Measurements from ENCODE around the gene ZGPAT.
A peak's percentile ranks its signal among the peaks of the same experiment; 100 is the strongest.
"Not testable (repeated sequence)": the region's sequence is repeated elsewhere in the genome, so short reads cannot be mapped to it uniquely, and the experiment has no call there.

ZGPAT gene, protein sequence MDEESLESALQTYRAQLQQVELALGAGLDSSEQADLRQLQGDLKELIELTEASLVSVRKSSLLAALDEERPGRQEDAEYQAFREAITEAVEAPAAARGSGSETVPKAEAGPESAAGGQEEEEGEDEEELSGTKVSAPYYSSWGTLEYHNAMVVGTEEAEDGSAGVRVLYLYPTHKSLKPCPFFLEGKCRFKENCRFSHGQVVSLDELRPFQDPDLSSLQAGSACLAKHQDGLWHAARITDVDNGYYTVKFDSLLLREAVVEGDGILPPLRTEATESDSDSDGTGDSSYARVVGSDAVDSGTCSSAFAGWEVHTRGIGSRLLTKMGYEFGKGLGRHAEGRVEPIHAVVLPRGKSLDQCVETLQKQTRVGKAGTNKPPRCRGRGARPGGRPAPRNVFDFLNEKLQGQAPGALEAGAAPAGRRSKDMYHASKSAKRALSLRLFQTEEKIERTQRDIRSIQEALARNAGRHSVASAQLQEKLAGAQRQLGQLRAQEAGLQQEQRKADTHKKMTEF

DNA sequence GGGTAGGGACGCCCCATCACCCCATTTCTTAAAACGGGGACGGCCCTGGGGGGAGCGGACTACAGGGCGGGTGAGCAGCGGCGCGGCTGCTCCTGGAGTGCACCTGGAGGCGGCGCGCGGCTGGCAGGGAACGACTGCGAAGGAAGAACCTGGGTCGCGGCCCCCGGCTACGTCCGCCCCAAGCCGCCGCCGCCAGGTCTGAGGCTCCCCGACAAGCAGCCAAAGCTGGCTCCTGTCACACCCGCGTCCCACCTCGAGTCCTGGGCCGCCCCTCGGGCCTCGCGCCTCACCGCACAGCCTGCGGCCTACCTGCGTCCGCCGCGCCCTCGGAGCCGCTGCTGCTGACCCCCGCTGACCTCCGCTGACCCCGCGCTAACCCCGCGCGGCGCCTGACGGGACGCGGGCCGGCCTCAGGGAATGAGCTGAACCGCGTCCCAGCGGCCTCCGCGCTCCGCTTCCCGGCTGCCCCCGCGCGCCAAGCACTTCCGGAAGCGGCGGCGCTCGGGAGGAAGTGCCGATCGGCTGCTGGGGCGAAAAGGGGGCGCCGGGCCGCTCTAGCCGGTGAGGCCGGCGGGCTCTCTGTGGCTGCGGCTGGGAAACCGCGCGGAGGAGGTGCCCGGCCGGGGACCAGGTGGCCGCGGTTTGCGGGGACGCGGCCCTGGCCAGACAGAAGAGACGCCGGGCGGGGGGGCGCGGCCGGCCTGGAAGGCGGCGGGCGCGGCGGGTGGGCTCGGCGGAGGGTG is at the start of gene ZGPAT, which contains the start of gene ARFRP1:
Gene ZGPAT, plus strand, starts transcription at position 482 of the 743 bp plus-strand sequence. CDS start 542 bp downstream, outside the sequence.
Gene ARFRP1, minus strand, starts transcription at position 419 of the 743 bp plus-strand sequence. CDS start 885 bp downstream, outside the sequence.
- DNase-seq: peak; percentile 47

DNA sequence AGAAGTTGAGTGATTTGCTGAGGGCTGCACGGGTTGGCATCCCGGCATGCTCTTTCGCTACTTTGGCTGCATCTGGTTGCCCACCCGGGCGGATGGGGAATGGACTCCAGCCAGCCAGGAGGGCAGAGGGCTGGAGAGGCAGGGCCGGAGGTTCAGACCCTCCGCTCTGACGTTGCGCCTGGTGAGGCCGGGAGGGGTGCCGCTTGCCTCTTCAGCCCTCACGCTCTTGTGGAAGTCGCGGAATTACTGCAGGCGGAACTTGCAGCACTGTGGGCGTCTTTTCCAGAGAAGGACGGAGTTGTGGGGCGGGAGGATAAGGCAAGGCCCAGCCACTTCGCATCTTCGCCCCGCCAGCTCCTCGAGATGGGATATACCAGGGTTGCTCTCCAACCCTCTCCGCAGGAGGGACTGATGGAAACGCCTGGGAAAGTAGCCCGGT is 49.1 kb upstream of the ZGPAT start:
- DNase-seq: no peak

DNA sequence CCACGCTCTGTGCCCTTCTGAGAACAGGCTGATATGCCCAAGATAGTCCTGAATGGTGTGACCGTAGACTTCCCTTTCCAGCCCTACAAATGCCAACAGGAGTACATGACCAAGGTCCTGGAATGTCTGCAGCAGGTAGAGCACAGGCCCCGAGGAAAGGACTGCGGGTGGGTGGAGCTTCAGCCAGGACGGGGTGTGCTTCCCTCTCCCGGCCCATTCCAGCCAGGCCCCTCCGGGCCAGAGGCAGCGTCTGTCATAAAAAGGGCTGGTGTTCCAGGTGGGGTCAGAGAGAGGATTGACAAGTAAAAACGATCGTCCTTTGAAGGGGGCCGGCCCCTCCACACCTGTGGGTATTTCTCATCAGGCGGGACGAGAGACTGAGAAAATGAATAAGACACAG is 48.5 kb upstream of the ZGPAT start:
- DNase-seq: no peak

DNA sequence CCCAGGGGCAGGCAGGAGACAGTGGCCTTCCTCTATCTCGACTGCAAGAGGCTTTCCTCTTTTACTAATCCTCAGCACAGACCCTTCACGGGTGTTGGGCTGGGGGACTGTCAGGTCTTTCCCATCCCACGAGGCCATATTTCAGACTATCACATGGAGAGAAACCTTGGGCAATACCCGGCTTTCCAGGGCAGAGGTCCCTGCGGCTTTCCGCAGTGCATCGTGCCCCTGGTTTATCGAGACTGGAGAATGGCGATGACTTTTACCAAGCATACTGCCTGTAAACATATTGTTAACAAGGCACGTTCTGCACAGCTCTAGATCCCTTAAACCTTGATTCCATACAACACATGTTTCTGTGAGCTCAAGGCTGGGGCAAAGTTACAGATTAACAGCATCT is 47.7 kb upstream of the ZGPAT start:
- not testable (repeated sequence) for DNase-seq

DNA sequence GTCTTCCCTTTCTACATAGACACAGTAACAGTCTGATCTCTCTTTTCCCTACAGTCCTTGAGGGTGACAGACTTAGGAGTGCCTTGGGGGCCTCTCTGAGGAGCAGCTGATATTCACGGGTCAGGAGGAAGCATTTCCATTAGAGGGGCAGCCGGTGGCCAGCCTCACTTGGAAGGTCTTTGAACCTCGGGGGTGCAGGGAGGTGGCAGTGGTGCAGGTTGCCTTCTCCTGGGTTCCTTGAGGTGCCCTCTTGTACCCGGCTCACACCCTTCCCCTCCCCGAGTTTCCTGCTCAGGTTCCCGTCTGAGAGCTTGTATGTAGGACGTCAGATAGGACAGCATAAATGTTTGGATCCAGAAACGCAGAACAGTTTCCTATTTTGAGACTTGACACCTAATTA is 47.2 kb upstream of the ZGPAT start:
- DNase-seq: no peak

DNA sequence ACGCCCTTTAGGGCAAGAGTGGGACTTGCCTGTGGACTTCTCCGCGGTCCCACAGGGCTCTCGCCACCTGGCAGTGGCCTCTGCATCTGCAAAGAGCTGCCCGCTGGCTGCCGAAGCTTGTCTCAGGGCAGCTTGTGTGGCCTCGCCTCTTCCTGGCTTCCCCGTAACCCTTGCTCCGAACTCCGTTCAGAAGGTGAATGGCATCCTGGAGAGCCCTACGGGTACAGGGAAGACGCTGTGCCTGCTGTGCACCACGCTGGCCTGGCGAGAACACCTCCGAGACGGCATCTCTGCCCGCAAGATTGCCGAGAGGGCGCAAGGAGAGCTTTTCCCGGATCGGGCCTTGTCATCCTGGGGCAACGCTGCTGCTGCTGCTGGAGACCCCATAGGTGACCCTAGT is 46.7 kb upstream of the ZGPAT start:
- DNase-seq: no peak

DNA sequence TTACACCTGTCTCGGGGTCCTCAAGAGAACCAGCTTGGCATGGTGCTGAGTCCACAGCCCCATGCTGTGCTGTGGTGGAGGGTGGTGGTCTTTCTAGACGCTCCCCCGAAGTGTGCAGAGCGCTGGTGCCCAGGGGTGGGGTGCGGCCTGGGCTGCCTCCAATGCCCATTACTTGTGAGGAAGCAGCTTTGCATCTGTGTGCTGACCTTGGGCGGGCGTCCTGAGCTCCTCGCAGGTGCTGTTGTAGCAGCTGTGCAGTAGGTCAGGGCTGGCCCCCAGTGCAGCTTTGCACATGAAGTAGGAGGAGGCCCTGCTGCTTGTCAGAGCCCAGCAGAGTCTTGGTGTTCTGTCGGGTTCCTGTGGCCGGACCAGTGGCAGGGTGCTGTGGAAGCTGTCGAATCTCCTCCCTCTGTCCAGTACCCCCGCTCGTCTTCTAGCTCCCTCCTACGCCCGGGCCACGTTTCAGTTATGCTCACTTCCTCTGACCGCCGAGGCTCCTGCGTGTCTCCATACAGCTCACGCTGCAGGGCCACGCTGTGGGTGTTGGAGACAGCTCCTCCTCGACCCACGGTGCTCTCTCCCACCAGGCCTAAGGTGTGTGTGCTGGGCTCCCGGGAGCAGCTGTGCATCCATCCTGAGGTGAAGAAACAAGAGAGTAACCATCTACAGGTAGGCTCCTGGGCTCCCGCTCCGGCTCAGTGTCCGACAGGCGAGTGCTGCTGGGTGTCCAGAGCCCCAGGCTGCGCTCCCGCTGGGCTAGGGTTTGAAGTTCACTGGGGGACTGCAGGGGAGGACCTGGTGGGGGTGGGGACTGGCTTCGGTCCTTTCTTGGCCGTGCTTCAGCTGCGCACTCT is 45.7 kb upstream of the ZGPAT start:
- DNase-seq: no peak

DNA sequence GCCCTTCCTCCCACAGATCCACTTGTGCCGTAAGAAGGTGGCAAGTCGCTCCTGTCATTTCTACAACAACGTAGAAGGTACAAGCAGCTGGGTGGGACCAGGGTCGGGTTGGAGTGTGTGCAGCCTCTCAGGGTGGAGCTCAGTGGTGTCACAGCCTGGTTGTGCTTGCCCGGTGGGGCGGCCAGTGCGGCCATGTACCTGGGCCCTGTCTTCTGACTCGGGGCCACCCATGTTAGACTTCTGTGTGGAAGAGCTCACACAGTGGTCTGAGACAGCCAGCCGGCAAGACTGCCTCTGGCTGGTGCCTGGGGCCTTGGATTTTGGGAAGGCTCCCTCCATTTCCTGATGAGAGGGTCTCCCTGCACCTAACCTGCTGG is 45.0 kb upstream of the ZGPAT start:
- no peak for DNase-seq

DNA sequence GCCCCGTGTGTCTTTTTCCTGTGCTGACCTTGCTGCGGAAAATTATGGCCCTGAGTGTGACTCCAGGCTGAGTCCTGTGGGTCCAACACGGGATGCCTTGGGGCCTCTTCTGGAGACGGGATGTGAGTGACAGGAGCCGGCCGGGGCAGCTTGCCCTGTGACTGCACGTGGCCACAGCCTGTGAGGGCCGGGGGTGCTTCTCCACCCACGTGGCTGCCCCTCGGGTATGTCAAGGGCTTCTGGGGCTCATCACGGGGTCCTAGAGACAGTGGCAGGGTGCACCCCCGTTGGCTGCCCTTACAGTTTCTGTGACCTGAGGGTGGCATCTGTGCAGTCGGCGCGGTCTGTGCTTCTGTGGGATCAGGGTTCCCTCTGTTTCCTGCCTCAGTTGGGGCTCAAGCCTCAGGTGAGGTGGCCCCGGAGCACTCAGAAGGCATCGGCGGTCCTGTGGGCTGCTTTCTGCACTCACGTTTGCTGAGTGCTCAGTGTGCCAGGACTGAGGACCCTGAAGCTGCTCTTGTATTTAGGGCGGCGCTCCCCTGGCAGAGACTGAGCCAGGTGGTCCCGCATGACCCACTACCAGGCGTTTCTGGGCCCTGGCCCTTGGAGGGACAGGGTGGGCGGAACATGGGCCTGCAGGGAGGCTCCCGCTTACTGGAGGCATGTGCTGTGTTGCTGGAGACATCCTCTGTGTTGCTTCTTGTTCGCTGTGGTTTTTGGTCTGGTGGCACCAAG is 44.3 kb upstream of the ZGPAT start:
- no peak for DNase-seq

DNA sequence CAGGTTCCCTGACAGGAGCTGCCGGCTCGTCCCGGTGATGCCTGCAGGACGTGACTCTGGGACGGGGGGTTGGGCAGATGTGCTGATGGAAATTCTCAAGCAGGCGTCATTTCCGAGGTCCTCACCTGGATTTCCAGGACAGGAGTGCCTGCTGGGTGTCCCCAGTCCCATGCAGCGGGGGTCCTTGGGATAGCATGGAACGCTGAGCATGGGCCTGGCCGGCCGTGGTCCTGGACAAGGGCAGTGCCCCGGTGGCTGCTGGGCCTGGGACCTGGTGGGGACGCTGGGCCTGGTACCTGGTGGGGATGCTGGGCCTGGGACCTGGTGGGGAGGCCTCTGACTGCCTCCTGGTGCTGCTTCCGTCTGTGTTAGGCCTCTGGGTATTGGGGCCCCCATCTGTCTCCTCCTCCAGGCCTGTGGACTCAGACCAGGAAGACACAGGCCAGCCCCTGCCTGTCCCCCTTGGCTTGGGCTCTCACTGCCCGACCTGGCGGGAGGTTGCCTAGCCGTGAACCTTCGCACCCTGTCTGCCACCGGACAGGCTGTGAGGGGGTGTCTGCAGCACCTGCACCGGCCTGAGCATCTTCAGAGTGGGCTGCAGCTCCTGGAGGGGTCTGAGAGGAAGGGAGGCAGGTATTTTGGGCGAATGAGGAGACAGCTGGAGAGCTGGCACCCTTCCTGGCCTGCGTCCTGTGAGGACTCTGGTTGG is 43.5 kb upstream of the ZGPAT start:
- DNase-seq: no peak

DNA sequence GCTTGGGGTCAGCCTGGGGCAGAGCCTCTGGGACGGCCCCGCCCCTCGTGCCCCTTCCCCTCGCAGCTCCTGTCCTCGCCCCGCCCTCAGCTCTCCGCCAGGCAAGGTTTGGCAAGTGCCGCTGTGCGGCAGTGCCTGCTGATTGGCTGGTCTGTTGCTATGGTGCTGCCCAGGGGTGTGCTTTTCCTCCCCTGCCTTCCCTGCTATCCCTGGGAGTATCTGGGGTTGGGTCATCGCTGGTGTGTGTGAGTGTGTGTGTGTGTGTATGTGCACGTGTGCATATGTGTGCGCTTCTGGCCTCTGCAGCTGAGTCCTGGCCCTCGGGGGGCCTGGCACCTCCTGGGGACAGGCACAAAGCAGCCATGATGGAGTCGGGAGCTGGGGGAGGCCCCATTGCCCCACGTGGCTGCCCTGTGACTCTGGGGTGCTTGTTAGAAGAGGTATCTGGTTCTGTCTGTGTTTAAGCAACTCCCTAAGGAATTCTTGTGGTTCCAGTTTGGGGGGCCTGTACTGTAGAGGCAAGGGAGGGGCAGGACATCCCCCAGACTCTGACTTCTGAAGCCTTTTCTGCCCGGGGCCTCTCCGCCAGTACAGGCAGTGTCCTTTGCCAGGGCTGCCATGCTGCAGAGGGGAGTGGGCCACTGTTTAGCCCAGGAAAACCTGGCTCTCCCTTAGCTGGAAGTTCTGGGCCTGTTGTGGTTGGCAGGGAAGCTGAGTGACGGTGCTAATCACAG is 42.8 kb upstream of the ZGPAT start:
- DNase-seq: no peak

DNA sequence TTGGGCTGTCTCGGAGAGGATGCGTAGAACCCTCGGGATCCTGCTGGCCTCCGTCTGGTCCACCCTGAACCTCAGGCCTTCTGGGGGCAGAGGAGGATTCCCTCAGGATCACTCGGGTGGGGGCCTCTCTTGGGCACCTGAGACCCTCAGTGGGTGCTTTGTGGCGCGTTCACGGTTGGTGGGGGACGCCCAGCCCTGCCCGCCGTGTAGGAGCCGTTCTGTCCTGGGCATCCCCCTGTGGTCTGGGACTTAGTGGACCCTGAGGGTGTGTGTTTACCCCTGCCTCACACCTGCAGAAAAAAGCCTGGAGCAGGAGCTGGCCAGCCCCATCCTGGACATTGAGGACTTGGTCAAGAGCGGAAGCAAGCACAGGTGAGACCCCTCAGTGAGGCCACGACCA is 42.1 kb upstream of the ZGPAT start:
- no peak for DNase-seq

DNA sequence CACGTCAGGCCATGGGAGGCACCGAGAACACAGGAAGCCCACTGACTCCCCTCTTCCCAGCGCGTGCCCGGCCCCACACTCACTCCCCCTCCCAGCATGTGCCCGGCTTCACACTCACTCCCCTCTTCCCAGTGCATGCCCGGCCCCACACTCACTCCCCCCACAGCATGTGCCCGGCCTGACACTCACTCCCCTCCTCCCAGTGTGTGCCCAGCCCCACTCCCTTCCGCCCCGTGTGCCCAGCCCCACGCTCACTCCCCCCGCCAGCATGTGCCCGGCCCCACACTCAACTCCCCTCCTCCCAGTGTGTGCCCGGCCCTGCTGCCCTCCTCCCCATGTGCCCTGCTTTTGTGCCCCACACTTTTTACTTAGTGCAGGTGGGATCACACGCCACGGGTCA is 40.0 kb upstream of the ZGPAT start:
- no peak for DNase-seq

DNA sequence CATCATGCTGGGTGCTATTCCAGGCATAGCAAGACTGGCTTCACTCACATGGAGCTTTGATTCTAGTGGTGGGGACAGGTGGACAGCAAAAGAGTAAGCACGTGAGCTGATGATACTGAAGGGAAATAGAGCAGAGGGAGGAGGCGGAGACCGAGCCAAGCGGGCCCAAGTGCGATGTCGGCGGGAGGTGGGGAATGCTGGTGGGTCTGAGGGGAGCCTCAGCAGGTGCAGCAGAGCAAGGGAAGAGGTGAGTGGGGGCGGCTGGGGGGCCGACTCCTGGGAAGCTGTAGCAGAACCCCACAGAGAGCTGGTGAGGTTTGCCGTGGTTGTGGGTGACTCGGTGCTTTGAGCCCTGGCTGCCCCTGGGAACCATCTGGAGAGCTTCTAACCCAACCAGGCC is 39.5 kb upstream of the ZGPAT start:
- no peak for DNase-seq

DNA sequence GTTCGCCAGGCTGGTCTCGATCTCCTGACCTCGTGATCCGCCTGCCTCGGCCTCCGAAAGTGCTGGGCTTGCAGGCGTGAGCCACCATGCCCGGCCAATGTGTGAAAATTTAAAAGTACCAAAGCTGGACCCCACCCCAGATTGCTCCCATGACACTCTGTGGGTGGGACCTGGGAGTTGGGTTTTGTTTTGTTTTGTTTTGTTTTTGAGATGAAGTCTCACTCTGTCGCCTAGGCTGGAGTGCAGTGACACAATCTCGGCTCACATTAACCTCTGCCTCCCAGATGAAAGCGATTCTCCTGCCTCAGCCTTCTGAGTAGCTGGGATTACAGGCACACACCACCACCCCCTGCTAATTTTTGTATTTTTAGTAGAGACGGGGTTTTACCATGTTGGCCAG is 36.1 kb upstream of the ZGPAT start:
- DNase-seq: not testable (repeated sequence)

DNA sequence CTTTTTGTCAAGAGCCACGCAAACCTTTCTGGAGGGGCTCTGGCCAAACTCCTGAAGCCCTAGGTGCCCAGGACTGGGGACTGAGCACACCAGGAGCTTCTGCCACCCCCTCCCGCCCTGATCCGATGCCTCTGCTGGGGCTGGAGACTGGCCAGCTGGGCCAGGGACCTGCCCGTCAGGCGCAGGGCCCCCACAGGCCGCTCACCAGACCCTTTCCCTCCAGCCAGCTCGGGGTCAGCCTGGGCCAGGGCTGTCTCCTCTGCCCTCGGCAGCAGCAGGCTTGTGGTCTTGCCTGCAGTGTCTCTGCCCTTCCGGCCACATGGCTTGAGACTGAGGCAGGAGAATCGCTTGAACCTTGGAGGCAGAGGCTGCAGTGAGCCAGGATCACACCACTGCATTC is 35.2 kb upstream of the ZGPAT start:
- no peak for DNase-seq

DNA sequence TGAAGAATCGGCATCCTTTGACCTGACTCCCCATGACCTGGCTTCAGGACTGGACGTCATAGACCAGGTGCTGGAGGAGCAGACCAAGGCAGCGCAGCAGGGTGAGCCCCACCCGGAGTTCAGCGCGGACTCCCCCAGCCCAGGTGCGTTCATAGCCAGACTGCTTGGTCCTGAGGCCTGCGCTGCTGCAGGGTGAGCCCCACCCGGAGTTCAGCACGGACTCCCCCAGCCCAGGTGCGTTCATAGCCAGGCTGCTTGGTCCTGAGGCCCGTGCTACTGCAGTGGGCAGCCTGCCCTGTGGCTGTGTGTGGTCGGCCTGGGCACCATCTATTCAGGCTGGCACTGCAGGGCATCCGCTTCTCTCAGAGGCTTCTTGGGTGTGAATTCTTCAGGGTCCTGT is 33.9 kb upstream of the ZGPAT start:
- no peak for DNase-seq

DNA sequence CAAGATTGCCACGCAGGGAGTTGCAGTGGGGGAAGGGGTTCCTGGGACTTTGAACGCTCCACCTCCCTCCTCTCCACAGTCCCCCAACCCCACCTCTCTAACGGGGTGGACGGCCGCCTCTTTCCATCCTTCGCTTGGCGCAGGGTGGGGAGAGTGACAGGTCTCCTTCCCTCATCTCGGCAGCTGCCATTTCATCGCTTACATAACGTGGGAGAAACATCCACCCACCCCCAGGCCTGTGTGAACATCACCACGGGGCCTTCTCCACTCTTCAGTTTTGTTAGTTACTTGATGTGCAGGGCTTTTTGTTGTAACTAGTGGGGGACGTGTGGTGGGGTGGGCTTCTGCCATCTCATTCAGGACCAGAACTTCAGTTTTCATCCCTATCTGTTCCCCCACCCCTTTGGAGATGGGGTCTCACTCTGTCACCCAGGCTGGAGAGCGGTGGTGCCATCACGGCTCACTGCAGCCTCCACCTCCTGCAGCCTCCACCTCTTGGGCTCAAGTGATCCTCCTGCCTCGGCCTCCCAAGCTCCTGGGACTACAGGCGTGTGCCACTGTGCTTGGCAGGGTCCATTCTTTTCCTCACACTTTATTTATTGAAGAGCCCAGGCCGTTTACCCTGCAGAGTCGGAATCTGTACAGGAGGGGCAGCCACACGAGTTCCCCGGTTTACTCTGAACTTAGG is 32.0 kb upstream of the ZGPAT start:
- DNase-seq: no peak

DNA sequence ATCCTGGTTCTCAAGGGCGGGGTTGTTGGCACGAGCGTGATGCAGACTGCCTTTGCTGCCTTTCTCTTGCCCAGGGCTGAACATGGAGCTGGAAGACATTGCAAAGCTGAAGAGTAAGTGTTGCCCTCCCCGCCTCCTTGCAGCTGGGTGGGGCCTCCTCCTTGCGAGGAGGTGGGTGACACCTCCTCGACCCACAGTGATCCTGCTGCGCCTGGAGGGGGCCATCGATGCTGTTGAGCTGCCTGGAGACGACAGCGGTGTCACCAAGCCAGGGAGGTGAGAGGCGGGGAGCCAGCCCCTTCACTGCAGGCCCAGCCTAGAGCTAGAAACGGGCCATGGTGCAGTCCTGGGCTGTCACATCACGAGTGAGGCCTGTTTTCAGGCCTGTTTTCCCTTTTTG is 29.8 kb upstream of the ZGPAT start:
- DNase-seq: no peak
